ENCODE data around the gene WDR36. TPM values are rescaled to one million over a fixed set of nuclear protein-coding genes. Genes with fewer than 3 reads are reported as not detected.
A peak's percentile ranks its signal among the peaks of the same experiment; 100 is the strongest.

Gene WDR36
- total and polyA plus RNA-seq, 2 donors from 2014 or later = 4.5 to 31.8 TPM

DNA sequence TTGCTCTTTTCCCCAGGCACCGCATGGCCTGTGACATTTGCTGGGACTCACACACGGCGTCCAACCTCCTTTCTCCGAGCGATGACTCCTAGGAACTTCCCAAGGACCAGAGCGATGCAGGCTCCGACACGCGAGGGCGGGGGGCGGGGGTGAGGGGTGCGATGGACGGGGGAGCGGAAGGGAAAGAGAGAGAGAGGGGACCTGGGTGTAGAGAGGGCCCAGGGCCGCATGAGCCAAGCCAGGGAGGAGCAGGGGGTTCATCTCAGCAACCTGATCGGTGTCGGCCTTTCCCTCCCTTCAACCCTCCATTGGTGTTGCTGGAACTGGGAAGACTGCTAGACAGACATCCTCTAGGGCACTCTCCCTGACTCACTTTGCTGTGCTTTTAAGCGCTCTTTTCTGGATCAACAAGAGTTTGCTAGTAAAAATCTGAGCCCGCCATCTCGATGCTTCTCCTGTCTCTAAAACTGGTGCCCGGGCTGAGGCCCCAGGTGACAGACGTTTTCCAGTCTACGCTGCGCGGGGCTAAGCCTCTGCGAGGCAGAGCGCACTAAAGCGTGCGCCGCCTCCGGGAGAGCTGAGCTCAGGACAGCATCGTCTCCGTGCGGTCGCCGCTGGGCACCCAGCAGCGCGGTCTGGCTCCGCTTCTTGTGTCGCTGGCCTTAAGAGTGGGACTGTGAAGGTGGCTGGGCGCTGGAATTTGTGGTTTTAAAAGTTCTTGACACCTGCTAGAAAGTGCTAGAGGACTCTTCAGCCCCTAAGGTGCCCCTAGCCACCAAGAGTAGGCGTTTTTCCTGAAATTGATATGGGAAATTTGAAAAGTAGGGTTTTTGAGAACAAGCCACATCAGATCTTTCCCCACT lies 21.6 kb upstream of the WDR36 start:
- Histone ChIP-seq H3K27ac (ENCODE audit: low read depth in 2 of 2, low read length in 2 of 2) (no peak overlapping the region), H3K9me3 (ENCODE audit: control insufficient read depth in 2 of 3, insufficient read depth in 1 of 3, low read length in 3 of 3) (no peaks in the 10 kb centered on the region), H3K27me3 (ENCODE audit: control insufficient read depth, insufficient read depth, low read length) (peaks cover 35% of the 10 kb centered on the region), H3K4me3 (ENCODE audit: low read length in 3 of 3) (peak overlapping the region in 1 of 3 donors; percentile 35), H3K4me1 (ENCODE audit: control insufficient read depth in 2 of 3, insufficient read depth in 2 of 3, low read depth in 1 of 3, low read length in 3 of 3) (no peaks in the 10 kb centered on the region), H3K9ac (ENCODE audit: low read length in 3 of 3) (no peak overlapping the region), H3K36me3 (ENCODE audit: control insufficient read depth in 2 of 3, insufficient read depth in 3 of 3, low read length in 3 of 3) (no peaks in the 10 kb centered on the region)
- intact Hi-C loops (cut with DNase I) = no loop called here
- DNase-seq (peak; percentile 39 to 75 (median 62)), FAIRE-seq (no peak)
- TF ChIP-seq, protein P1, sequence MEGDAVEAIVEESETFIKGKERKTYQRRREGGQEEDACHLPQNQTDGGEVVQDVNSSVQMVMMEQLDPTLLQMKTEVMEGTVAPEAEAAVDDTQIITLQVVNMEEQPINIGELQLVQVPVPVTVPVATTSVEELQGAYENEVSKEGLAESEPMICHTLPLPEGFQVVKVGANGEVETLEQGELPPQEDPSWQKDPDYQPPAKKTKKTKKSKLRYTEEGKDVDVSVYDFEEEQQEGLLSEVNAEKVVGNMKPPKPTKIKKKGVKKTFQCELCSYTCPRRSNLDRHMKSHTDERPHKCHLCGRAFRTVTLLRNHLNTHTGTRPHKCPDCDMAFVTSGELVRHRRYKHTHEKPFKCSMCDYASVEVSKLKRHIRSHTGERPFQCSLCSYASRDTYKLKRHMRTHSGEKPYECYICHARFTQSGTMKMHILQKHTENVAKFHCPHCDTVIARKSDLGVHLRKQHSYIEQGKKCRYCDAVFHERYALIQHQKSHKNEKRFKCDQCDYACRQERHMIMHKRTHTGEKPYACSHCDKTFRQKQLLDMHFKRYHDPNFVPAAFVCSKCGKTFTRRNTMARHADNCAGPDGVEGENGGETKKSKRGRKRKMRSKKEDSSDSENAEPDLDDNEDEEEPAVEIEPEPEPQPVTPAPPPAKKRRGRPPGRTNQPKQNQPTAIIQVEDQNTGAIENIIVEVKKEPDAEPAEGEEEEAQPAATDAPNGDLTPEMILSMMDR (IDR thresholded peaks at IDR 0.05; ENCODE audit: borderline replicate concordance, extremely low read depth, insufficient read depth) = no peak

DNA sequence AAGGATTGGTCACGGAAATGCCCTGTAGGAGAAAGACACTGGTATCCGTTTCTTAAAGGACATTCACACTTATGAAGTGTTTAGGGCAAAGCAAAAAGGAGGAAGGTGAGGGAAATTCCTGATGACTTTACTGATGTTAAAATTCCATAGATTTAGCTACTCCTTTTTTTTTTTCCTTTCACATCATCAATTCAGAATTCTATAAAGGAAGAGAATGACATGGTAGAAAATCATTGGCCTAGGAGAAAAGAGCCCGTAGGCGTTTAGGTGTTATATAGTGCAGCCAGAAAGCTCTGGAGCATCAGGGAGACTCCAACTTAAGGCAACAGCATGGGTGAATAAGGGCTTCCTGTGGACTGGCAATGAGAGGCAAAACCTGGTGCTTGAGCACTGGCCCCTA lies 20.7 kb upstream of the WDR36 start, which contains the start of gene TSLP:
Gene TSLP, plus strand, starts transcription at position 301 of the 400 bp plus-strand sequence. CDS start 178 bp downstream, outside the sequence.
- DNase-seq (no peak), FAIRE-seq (no peak)
- H3K4me1 ChIP-seq (ENCODE audit: control insufficient read depth in 2 of 3, insufficient read depth in 2 of 3, low read depth in 1 of 3, low read length in 3 of 3) = no peaks in the 10 kb centered on the region
- TF ChIP-seq, protein P1 (IDR thresholded peaks at IDR 0.05; ENCODE audit: borderline replicate concordance, extremely low read depth, insufficient read depth) = no peak
- H3K9me3 ChIP-seq (ENCODE audit: control insufficient read depth in 2 of 3, insufficient read depth in 1 of 3, low read length in 3 of 3) = no peaks in the 10 kb centered on the region
- no peak within 1 kb of the TSS for H3K27ac ChIP-seq (ENCODE audit: low read depth in 2 of 2, low read length in 2 of 2)
- no peak within 1 kb of the TSS for H3K9ac ChIP-seq (ENCODE audit: low read length in 3 of 3)
- peak within 1 kb of the TSS in 1 of 3 donors; percentile 75 for H3K4me3 ChIP-seq (ENCODE audit: low read length in 3 of 3)
- intact Hi-C loops (cut with DNase I) = no loop called here
- H3K36me3 ChIP-seq (ENCODE audit: control insufficient read depth in 2 of 3, insufficient read depth in 3 of 3, low read length in 3 of 3) = no peaks in the 10 kb centered on the region
- H3K27me3 ChIP-seq (ENCODE audit: control insufficient read depth, insufficient read depth, low read length) = peaks cover 37% of the 10 kb centered on the region

DNA sequence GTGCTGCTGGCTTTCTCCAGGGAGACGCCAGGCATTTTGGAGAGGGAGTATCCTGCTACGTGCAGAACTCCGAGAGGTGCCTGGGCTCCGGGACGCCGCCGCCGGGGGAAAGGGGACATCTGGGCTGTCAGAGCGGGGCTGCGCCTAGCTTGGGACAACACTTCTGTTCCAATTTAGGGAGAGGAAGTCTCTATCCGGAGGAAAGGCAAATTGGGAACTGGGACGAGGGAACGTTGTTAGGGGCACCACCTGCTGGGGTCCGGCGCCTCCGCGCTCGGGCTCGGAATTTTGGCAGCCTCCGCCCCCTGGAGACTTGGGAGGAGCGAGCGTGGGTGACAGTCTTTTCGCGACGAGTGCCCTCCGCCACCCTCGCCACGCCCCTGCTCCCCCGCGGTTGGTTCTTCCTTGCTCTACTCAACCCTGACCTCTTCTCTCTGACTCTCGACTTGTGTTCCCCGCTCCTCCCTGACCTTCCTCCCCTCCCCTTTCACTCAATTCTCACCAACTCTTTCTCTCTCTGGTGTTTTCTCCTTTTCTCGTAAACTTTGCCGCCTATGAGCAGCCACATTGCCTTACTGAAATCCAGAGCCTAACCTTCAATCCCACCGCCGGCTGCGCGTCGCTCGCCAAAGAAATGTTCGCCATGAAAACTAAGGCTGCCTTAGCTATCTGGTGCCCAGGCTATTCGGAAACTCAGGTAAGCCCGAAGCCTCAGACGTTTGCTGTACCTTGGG lies 19.0 kb upstream of the WDR36 start:
- intact Hi-C loops (cut with DNase I) = no loop called here
- Histone ChIP-seq H3K9ac (ENCODE audit: low read length in 3 of 3) (peak overlapping the region in 2 of 3 donors; percentile 24 to 55), H3K27ac (ENCODE audit: low read depth in 2 of 2, low read length in 2 of 2) (no peak overlapping the region), H3K4me3 (ENCODE audit: low read length in 3 of 3) (peak overlapping the region; percentile 57 to 75 (median 62)), H3K9me3 (ENCODE audit: control insufficient read depth in 2 of 3, insufficient read depth in 1 of 3, low read length in 3 of 3) (no peaks in the 10 kb centered on the region), H3K4me1 (ENCODE audit: control insufficient read depth in 2 of 3, insufficient read depth in 2 of 3, low read depth in 1 of 3, low read length in 3 of 3) (no peaks in the 10 kb centered on the region), H3K27me3 (ENCODE audit: control insufficient read depth, insufficient read depth, low read length) (peaks cover 37% of the 10 kb centered on the region), H3K36me3 (ENCODE audit: control insufficient read depth in 2 of 3, insufficient read depth in 3 of 3, low read length in 3 of 3) (no peaks in the 10 kb centered on the region)
- DNase-seq (peak; percentile 43 to 85 (median 55)), FAIRE-seq (no peak)
- TF ChIP-seq, protein P1 (IDR thresholded peaks at IDR 0.05; ENCODE audit: borderline replicate concordance, extremely low read depth, insufficient read depth) = no peak

All from kidney (tissue), 14 donors.